ENCODE data around the gene GOSR2. TPM values are rescaled to one million over a fixed set of nuclear protein-coding genes. Genes with fewer than 3 reads are reported as not detected.
A peak's percentile ranks its signal among the peaks of the same experiment; 100 is the strongest.

The GOSR2 gene
- total and polyA plus RNA-seq, 2 of the 13 experiments (the other 11 are each of a cell fraction or from before 2014, with no cell fraction given) = 61.5 to 63.9 TPM

DNA sequence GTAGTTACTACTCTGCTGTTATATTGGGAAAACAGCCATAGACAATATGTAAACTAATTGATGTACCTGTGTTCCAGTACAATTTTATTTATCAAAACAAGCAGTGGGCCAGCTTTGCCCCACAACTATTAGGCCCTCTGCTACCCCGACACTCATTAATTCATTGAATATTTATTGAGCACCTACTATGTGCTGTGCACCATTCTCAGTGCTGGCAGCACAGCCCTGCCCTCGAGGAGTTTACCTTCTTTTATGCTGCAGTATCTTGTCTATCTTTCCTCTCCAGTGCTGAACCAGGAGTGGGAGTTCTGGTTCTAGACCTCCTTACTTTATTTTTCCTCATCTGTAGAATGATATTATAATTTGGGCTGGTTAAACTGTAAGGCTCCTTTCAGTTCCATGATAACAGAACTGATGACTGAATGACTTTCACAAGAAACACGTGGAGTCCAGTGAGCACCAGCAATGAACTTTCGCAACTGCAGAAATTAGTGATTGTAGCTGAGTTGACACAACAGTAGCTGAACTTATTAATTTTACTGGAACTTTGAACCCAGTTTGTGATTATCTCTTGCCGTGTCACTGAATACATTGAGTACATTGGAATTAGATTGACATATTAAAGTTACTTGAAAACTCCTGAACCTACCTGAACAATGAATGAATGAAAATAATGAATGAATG is 2.4 kb downstream of the GOSR2 start:
- BruUV-seq (replicated peaks) = no TSS peak
- WGBS (ENCODE audit: low lambda C conversion rate) = 64% methylated on average over 5 of the region's 5 CpGs
- in situ Hi-C loops (cut with HindIII; ENCODE audit: extremely low pct_ligation_motif_present, low pct_unique_long_range_greater_than_20kb) = no loop called here
- H2AFZ ChIP-seq (ENCODE audit: low read length) = no peak overlapping the region
- H3K4me3 ChIP-seq (replicated peaks in 1 of 3; ENCODE audit: insufficient read depth in 1 of 3, low read depth in 2 of 3, low read length in 3 of 3) = peak overlapping the region in 1 of 3 experiments; percentile 97; a peak in 1 of 6 replicates
- peaks cover 8 to 14% of the 10 kb centered on the region in 2 experiments; a peak in 4 of 5 replicates for H3K36me3 ChIP-seq (replicated peaks in 1 of 2; ENCODE audit: control insufficient read depth in 1 of 2, insufficient read depth in 2 of 2, low read length in 2 of 2)
- no peaks in the 10 kb centered on the region; a peak in 2 of 5 replicates for H3K27me3 ChIP-seq (ENCODE audit: control insufficient read depth in 1 of 2, insufficient read depth in 2 of 2, low read length in 2 of 2)
- CTCF ChIA-PET (ENCODE audit: low intra/inter-chr PET ratio, low total read pairs) = no interaction called here
- no peak overlapping the region for H3K27ac ChIP-seq (ENCODE audit: extremely low read length, insufficient read depth, low read length)
- DNase-seq (ENCODE audit: low spot score) (peak; percentile 40), ATAC-seq (no peak), FAIRE-seq (no peak)
- peaks cover 55% of the 10 kb centered on the region for H3K4me1 ChIP-seq (ENCODE audit: insufficient read depth, low read length)
- peaks cover 40% of the 10 kb centered on the region for H4K20me1 ChIP-seq (ENCODE audit: insufficient read depth, low read length)
- H3K9me3 ChIP-seq (ENCODE audit: low read length) = no peaks in the 10 kb centered on the region
- peak overlapping the region; percentile 93 for H3K4me2 ChIP-seq (ENCODE audit: low read depth, low read length)
- intact Hi-C loops (cut with micrococcal nuclease; ENCODE audit: unreplicated experiment) = no loop called here
- POLR2A ChIA-PET = no interaction called here
- H3K79me2 ChIP-seq (ENCODE audit: insufficient read depth, low read length) = peaks cover 69% of the 10 kb centered on the region
- H3K9ac ChIP-seq (ENCODE audit: insufficient read depth, low read depth, low read length) = peak overlapping the region; percentile 98; the same call in 1 of the 2 replicates
- TF ChIP-seq RBM22 (optimal IDR thresholded peaks at IDR 0.05; ENCODE audit: low read length) (peak; percentile 16), MAFF (IDR thresholded peaks at IDR 0.05; ENCODE audit: low read depth, low read length) (peak; percentile 68), NR2F2 (IDR thresholded peaks at IDR 0.05; ENCODE audit: borderline replicate concordance, low read depth) (no peak), PCBP2 (optimal IDR thresholded peaks at IDR 0.05; ENCODE audit: low read depth, low read length, poor library complexity, severe bottlenecking) (no peak), ZKSCAN1 (IDR thresholded peaks at IDR 0.05; ENCODE audit: low read length) (peak; percentile 91), CEBPB (IDR thresholded peaks at IDR 0.05; ENCODE audit: borderline replicate concordance, low read depth, low read length) (peak; percentile 91), ZNF737 (CRISPR knock-in tag; IDR thresholded peaks at IDR 0.05; ENCODE audit: borderline replicate concordance) (no peak), ZNF670 (CRISPR knock-in tag; IDR thresholded peaks at IDR 0.05; ENCODE audit: borderline replicate concordance) (no peak), ZNF335 (CRISPR knock-in tag; IDR thresholded peaks at IDR 0.05) (peak; percentile 89), KDM6A (CRISPR knock-in tag; IDR thresholded peaks at IDR 0.05; ENCODE audit: low read depth) (no peak), MAFK (conservative IDR thresholded peaks at IDR 0.05 in 1 of 2, IDR thresholded peaks at IDR 0.05 in 1 of 2; ENCODE audit: low read length in 2 of 2) (peak; percentile 53 to 65), RAD21 (CRISPR knock-in tag; IDR thresholded peaks at IDR 0.05) (no peak), CEBPG (CRISPR knock-in tag; IDR thresholded peaks at IDR 0.05) (peak; percentile 69)
- TF ChIP-seq, protein P1, sequence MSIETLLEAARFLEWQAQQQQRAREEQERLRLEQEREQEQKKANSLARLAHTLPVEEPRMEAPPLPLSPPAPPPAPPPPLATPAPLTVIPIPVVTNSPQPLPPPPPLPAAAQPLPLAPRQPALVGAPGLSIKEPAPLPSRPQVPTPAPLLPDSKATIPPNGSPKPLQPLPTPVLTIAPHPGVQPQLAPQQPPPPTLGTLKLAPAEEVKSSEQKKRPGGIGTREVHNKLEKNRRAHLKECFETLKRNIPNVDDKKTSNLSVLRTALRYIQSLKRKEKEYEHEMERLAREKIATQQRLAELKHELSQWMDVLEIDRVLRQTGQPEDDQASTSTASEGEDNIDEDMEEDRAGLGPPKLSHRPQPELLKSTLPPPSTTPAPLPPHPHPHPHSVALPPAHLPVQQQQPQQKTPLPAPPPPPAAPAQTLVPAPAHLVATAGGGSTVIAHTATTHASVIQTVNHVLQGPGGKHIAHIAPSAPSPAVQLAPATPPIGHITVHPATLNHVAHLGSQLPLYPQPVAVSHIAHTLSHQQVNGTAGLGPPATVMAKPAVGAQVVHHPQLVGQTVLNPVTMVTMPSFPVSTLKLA (IDR thresholded peaks at IDR 0.05) = 0 out of 2 replicates have a peak, but pooled peaks have one; percentile 16
- TF ChIP-seq, protein P2, sequence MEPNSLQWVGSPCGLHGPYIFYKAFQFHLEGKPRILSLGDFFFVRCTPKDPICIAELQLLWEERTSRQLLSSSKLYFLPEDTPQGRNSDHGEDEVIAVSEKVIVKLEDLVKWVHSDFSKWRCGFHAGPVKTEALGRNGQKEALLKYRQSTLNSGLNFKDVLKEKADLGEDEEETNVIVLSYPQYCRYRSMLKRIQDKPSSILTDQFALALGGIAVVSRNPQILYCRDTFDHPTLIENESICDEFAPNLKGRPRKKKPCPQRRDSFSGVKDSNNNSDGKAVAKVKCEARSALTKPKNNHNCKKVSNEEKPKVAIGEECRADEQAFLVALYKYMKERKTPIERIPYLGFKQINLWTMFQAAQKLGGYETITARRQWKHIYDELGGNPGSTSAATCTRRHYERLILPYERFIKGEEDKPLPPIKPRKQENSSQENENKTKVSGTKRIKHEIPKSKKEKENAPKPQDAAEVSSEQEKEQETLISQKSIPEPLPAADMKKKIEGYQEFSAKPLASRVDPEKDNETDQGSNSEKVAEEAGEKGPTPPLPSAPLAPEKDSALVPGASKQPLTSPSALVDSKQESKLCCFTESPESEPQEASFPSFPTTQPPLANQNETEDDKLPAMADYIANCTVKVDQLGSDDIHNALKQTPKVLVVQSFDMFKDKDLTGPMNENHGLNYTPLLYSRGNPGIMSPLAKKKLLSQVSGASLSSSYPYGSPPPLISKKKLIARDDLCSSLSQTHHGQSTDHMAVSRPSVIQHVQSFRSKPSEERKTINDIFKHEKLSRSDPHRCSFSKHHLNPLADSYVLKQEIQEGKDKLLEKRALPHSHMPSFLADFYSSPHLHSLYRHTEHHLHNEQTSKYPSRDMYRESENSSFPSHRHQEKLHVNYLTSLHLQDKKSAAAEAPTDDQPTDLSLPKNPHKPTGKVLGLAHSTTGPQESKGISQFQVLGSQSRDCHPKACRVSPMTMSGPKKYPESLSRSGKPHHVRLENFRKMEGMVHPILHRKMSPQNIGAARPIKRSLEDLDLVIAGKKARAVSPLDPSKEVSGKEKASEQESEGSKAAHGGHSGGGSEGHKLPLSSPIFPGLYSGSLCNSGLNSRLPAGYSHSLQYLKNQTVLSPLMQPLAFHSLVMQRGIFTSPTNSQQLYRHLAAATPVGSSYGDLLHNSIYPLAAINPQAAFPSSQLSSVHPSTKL (CRISPR knock-in tag; IDR thresholded peaks at IDR 0.05) = 0 out of 2 replicates have a peak, but pooled peaks have one; percentile 22
- TF ChIP-seq, protein P3, sequence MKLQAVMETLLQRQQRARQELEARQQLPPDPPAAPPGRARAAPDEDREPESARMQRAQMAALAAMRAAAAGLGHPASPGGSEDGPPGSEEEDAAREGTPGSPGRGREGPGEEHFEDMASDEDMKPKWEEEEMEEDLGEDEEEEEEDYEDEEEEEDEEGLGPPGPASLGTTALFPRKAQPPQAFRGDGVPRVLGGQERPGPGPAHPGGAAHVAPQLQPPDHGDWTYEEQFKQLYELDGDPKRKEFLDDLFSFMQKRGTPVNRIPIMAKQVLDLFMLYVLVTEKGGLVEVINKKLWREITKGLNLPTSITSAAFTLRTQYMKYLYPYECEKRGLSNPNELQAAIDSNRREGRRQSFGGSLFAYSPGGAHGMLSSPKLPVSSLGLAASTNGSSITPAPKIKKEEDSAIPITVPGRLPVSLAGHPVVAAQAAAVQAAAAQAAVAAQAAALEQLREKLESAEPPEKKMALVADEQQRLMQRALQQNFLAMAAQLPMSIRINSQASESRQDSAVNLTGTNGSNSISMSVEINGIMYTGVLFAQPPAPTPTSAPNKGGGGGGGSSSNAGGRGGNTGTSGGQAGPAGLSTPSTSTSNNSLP (IDR thresholded peaks at IDR 0.05; ENCODE audit: low read depth, low read length) = peak; percentile 51; the same call in 1 of the 2 replicates
- TF ChIP-seq, protein P4, sequence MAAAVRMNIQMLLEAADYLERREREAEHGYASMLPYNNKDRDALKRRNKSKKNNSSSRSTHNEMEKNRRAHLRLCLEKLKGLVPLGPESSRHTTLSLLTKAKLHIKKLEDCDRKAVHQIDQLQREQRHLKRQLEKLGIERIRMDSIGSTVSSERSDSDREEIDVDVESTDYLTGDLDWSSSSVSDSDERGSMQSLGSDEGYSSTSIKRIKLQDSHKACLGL (CRISPR knock-in tag; IDR thresholded peaks at IDR 0.05) = no peak

Data from HepG2 (cell line).